GM12891 (cell line): ENCODE results near the gene SORCS2.

Experiments
- DNase-seq: peaks from one replicate; pipeline ENCODE4 v3.0.0; 2011; ENCODE audit warnings: low spot score; ENCODE audit not compliant: insufficient read length
- FAIRE-seq: peaks from 2 replicates; lab custom pipeline; 2011; peaks lifted over from hg19 to GRCh38; lab: Jason Lieb, UNC
- PAX5 ChIP-seq: IDR thresholded peaks from 2 replicates; pipeline ENCODE4 v1.6.1; 2011; ENCODE audit warnings: low read length, moderate library complexity, mild to moderate bottlenecking; ENCODE audit not compliant: insufficient read depth, severe bottlenecking
- POLR2A ChIP-seq: IDR thresholded peaks from 2 replicates; pipeline ENCODE4 v1.6.1; 2011; ENCODE audit warnings: low read depth, low read length, control low read depth
- POLR2AphosphoS5 ChIP-seq: IDR thresholded peaks from 2 replicates; pipeline ENCODE4 v1.6.1; 2011; ENCODE audit warnings: low read depth, low read length, control low read depth
- POU2F2 ChIP-seq: IDR thresholded peaks from 2 replicates; pipeline ENCODE4 v1.6.1; 2011; ENCODE audit warnings: low read depth, mild to moderate bottlenecking, control low read depth, low read length, moderate library complexity
- SPI1 ChIP-seq: IDR thresholded peaks from 2 replicates; pipeline ENCODE4 v1.6.1; 2011; ENCODE audit warnings: low read depth, low read length, control low read depth
- TAF1 ChIP-seq: IDR thresholded peaks from 2 replicates; pipeline ENCODE4 v1.6.1; 2011; ENCODE audit warnings: low read depth, low read length, control low read depth

SORCS2 gene

DNA sequence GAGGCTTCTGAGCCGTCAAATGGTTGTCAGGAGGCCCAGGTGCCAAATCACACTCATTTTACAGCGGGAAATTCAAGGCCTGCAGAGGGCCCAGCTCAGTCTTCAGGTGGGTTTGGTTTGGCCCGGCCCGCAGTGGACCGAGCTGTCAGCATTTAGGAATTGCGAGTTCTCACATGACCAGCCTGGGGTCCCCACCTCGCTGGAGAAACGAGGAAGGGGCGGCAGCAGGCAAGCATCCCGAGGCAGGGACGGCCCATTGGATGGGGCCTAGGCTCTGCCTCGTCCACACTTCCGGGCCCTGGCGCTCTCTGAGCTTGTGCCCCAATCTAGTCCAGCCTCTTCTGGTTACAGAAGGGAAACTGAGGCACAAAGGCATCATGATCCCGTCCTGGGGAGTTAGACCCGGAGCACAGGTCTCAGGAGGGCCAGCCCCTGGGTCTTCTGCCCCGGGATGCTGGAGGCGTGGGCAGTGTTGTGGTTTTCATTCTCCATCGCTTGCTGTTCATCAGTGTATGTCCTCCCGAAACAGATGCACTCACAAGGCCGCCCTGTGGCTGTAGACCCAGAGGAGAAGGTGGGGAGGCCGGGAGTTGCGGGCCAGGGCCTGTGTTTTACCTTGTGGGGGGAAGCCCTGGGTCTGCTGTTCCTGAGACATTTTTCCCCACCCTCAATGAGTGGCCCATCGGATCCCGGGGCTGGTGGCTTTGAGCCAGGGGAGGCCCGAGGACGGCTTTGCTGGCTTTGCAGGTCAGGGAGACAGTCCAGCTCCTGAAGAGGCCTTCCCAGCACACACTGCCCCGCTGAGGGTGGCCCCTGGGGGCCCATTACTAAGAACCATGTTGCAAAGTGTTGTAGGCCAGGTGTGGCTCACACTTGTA, 233.5 kb downstream of the SORCS2 start:
- no peak for TF ChIP-seq POU2F2
- no peak for TF ChIP-seq PAX5
- TF ChIP-seq POLR2AphosphoS5, result no peak
- no peak for TF ChIP-seq TAF1
- TF ChIP-seq SPI1, result no peak
- no peak for TF ChIP-seq POLR2A
- DNase-seq, result no peak
- FAIRE-seq, result no peak

DNA sequence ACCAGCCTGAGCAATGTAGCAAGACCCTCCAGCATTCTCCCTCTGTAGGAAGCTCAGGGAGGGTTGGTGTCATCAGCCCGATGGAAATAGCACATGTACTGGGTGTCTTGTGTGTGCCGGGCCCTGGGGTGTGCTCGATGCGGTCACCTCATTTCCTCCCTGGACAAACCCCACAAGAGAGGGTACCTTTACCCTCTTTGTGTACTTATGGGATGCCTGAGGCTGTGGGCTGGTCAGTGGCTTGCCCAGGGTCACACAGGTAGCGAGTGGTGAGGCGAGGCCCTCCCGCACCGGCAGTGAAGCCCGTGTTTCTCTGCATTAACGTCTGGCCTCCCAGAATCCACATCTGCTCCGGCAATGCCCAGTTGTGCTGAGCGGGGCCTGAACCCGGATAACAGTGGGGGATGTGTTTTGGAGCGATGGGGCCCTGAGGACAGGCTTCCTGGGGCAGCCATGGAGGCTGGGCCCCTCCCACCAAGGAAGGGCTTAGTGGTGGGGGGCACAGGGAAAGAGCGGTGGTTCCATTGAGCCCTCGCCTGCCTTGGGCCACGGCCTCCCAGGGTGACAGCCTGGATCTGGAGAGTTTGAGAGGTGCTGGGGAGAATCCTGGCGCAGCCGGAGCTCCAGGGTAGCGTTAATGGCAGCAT, 234.3 kb downstream of the SORCS2 start:
- no peak for TF ChIP-seq SPI1
- FAIRE-seq, result no peak

GRCh38 chr4:7427361-7427760, 235.0 kb downstream of the SORCS2 start:
- no peak for DNase-seq
- FAIRE-seq, result no peak

More for the DNA sequence above, 234.3 kb downstream of the SORCS2 start:
- DNase-seq, result no peak

GRCh38 chr4:7427831-7428260, 235.5 kb downstream of the SORCS2 start:
- TF ChIP-seq TAF1 (no peak), PAX5 (no peak)
- FAIRE-seq (no peak), DNase-seq (no peak)

More at GRCh38 chr4:7427361-7427760, 235.0 kb downstream of the SORCS2 start:
- TF ChIP-seq TAF1 (no peak), POU2F2 (no peak), SPI1 (no peak), PAX5 (no peak), POLR2AphosphoS5 (no peak), POLR2A (no peak)

GRCh38 chr4:7428261-7429068, 236.1 kb downstream of the SORCS2 start:
- no peak for TF ChIP-seq POLR2A
- no peak for TF ChIP-seq PAX5
- TF ChIP-seq POLR2AphosphoS5, result no peak
- no peak for TF ChIP-seq TAF1
- no peak for TF ChIP-seq SPI1
- no peak for TF ChIP-seq POU2F2
- DNase-seq (no peak), FAIRE-seq (no peak)

GRCh38 chr4:7429069-7429416, 236.7 kb downstream of the SORCS2 start:
- DNase-seq, result no peak
- FAIRE-seq, result no peak
- TF ChIP-seq POLR2AphosphoS5 (no peak), TAF1 (no peak), SPI1 (no peak), PAX5 (no peak)

- no peak for DNase-seq
- TF ChIP-seq POU2F2, result no peak
- no peak for TF ChIP-seq POLR2AphosphoS5
- no peak for FAIRE-seq
These were observed 237.3 kb downstream of the SORCS2 start for GRCh38 chr4:7429601-7430078.

DNA sequence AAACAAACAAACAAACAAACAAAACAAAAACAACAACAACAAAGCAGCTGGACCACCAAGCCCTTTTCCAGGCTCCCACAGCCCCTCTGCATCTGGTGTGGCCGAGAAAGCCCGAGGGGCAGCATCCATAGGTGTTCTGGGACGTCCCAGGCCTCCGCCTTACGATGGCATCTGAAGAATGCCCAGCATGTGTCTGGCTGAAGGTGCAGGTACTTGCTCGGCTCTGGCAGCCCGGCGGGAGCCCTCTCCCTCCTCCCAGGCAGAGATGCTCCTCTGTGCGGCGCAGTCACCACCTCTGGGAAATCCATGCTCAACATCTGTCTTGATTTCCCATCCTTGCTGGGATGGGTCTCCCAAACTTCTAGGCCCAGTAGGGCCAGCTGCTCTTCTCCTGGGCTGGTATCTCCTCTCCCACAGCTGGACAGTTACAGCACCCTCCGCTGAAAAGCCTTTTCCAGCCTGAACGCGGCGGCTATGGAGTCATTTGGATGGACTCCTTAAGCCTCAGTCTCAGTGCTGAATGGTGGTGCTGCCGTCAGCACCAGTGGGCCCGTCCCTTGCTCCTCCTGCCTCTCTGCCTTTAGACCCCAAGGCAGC, 238.1 kb downstream of the SORCS2 start:
- FAIRE-seq (no peak), DNase-seq (no peak)
- TF ChIP-seq POLR2AphosphoS5, result no peak
- no peak for TF ChIP-seq POU2F2
- no peak for TF ChIP-seq POLR2A
- TF ChIP-seq SPI1, result no peak
- no peak for TF ChIP-seq PAX5
- TF ChIP-seq TAF1, result no peak

GRCh38 chr4:7430965-7431695, 238.8 kb downstream of the SORCS2 start:
- DNase-seq, result no peak
- FAIRE-seq, result no peak
- TF ChIP-seq POU2F2 (no peak), POLR2A (no peak), POLR2AphosphoS5 (no peak), SPI1 (no peak), TAF1 (no peak), PAX5 (no peak)
